Activated CD4-positive, alpha-beta T cell treated with anti-CD3 and anti-CD28 coated beads for 1 hour (primary cell): ENCODE data around the gene FRK.

ENCODE experiments used
- DNase-seq: peaks from one replicate; pipeline ENCODE4 v3.0.0-alpha.2; 2020

FRK gene

DNA sequence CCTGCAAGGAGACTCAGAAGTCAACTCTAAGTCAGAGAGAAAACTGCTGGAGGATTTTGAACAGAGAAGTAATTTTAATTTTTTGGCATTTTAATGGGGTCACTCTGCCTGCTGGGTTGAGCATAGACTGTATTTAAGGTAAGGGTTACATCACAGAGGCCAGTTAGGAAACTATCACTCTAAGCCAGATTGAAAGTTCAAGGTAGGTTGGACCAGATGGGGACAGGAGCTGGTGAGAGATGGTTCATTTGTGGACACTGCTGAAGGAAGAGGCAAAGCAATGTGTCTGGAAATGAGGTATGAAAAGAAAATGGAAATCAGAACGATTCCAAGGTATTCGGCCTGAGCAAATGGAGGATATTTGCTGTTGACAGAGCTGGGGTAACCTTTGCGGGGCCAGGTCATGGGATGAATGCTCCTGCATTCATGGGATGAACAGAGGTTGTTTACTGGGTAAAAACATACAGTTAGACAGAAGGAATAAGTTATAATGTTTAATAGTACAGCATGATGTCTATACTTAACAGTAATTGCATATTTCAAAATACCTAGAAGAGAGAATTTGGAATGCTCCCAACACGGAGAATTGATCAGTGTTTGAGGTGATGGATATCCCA is 26.9 kb downstream of the FRK start:
- no peak for DNase-seq

- DNase-seq, result no peak
These were observed 29.9 kb downstream of the FRK start for GRCh38 chr6:116030770-116031169.

GRCh38 chr6:116029535-116029934 is 31.2 kb downstream of the FRK start:
- no peak for DNase-seq

DNA sequence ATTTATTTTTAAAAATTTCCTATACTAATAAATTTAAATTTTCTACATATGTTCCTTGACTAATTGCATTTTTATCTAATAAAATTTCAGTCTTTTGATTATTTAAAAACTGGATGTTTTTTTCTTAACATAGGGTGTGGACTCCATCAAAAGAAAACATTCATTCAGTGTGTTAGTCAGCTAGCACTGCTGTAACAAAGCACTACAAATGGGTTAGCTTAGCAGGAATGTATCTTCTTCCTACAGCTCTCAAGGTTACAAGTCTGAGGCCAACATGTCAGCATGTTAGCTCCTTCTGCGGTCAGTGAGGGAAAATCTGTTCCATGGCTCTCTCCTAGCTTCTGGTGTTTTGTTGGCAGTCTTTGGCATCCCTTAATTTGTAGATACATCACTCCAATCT is 32.5 kb downstream of the FRK start:
- DNase-seq, result no peak

DNA sequence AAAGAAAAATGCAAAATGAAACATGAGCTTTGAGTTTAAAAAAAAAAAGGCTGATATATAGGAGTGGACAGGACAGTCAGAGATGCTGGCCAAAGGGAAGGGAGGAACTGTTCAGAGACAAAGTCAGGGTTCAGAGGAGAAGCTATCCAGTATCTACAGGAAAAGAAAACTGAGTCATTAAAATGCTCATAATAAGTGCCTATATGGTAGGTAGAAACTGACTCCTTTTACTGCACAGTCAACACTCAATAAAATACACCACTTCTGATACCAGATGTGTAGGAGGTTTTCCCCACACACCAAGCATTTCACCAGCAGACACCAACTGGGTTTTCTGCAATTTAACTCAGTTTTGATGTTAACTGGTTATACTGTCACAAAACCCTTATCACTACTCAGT is 32.9 kb downstream of the FRK start:
- no peak for DNase-seq

DNA sequence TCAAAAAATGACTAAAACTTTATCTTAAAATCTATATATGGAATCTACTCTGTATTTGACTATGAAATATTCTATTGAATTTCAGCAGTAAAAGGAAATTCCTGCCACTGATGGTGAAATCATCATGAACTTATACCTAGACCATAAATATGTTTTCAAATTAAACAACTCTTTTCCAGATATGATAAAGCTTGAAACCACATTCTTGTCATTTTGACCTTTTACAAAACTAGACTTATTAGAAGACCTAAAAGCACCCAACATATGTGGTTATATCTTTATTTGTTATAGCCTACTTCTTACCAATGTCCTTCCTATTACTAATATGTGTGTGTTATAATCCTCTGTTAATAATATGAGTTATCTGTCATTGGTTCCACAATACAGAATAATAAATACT is 35.3 kb downstream of the FRK start:
- DNase-seq, result no peak

GRCh38 chr6:116022841-116023445 is 37.7 kb downstream of the FRK start:
- no peak for DNase-seq

GRCh38 chr6:116020738-116021137 is 40.0 kb downstream of the FRK start:
- DNase-seq, result no peak

GRCh38 chr6:116019428-116019827 is 41.3 kb downstream of the FRK start:
- no peak for DNase-seq

GRCh38 chr6:116018976-116019375 is 41.7 kb downstream of the FRK start:
- DNase-seq, result no peak

- no peak for DNase-seq
These were observed 43.0 kb downstream of the FRK start for GRCh38 chr6:116017546-116018295.

- DNase-seq, result no peak
These were observed 43.7 kb downstream of the FRK start for GRCh38 chr6:116016846-116017545.

GRCh38 chr6:116015983-116016382 is 44.7 kb downstream of the FRK start:
- no peak for DNase-seq

GRCh38 chr6:116015561-116015960 is 45.1 kb downstream of the FRK start:
- DNase-seq, result no peak

DNA sequence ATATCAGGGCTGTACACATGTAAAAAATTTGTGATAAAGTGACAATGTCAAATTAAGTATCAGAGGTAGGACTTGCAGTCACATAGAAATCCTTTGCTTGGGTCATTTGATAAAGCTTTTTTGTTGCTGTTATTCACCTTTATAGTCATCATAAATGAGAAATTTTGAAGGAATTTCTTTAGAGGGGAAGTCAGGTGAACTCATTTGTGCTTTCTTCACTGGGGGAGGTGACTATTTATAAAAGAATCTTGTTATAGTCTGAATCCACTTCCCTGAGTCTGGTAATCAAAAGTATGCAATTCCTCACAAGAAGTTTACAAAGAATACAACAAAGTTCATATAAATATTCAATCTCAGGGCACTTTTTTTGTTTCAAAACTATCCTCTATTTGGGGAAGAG is 47.7 kb downstream of the FRK start:
- no peak for DNase-seq

GRCh38 chr6:116012471-116012949 is 48.2 kb downstream of the FRK start:
- no peak for DNase-seq

- no peak for DNase-seq
These were observed 49.2 kb downstream of the FRK start for GRCh38 chr6:116011520-116011919.

DNA sequence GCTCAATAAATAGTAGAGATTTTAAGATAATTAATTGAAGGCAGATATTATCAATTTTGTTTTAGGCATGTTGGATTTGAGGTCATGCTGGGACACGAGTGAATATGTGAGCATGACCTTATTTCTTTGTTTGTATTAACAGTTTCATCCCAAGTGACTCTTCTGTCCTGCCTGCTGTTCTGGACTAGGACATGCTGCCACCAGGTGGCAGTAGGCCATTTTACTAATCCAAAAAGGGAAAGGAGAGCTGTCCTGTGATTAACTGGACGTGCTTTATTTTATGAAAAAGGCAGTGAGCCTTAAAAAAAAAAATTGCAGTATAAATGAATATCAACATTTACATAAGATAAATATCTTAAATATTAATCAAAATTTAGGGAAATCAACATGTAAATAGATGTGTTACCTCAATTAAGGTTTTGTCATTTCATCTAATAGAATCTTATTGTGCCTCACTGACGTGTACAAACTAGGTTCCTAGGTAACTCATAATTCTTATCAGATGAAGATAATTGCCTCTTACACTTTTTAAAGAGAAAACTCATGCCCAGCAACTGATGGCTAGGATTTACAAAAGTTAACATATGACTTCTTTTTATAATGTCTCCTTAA is 49.8 kb downstream of the FRK start:
- DNase-seq, result no peak

DNA sequence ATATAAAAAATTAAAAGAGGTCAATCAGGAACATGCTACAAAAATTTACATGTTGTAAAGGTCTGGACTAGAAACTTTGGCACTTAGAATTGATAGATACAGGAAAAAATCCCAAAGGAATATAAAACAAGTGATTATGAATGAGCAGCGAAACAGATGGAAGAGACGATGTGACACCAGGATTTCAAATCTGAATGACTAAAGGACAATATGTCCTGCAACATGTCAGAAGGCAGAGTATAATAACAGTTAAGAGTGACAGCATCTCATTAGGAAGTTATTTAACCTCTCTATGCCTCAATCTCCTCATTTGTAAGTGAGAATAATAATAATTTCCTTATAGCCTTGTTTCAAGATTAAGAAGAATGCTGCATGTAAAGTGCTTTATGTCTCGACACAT is 50.3 kb downstream of the FRK start:
- no peak for DNase-seq

DNA sequence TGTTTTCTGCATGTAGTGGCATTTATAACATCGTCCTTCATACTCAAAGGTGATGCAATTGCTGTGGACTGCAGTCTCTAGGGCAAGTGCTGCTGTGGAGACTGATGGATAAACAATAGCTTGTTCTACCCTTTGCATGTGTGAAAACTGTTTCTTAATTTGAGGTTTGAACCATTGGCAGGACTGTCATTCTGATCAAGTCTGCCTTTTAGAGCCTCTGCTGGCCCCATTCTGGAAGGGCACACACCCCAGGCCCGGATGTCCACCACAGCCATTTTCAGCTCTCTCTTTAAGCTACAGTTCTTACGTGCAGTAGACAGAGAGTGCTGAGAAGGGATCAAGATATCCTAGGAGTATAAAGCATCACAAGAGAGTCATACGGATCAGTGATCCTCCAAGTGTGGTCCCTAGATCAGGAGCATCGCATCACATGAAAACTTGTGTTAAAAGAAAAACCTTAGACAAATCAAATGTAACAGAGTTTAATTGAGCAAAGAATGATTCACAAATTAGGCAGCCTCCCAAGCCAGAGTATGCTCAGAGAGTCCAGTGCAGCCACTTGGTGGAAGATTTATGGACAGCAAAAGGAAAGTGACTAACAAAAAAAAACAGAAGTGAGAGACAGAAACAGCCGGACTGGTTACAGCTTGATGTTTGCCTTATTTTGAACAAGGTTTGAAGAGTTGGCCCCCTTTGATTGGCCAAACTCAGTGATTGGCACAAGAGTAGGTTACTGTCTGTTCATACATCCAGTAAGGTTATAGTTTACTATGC is 52.0 kb downstream of the FRK start:
- DNase-seq, result no peak

GRCh38 chr6:116004841-116005815 is 55.6 kb downstream of the FRK start:
- no peak for DNase-seq
